ENCODE results near the gene AGTRAP.

GRCh38 chr1:11691302-11691914 is 44.5 kb upstream of the AGTRAP start, which contains the start of gene DRAXIN:
- TF ChIP-seq CTCF (IDR thresholded peaks at IDR 0.05) (no peak), POLR2A (IDR thresholded peaks at IDR 0.05) (no peak)

All from breast epithelium (tissue), 3 donors.